ENCODE results near the gene DEK.
"Not testable (repeated sequence)": the region's sequence is repeated elsewhere in the genome, so short reads cannot be mapped to it uniquely, and the experiment has no call there.

DEK gene

GRCh38 chr6:18264219-18264922 is at the start of gene DEK:
Gene DEK, minus strand, starts transcription at chr6:18264530. Its CDS starts 543 bp downstream, at chr6:18263987.
- peak within 1 kb of the TSS; percentile 98 for H3K4me3 ChIP-seq (ENCODE audit: low read length)
- no peak for TF ChIP-seq ZNF274 (IDR thresholded peaks at IDR 0.05; ENCODE audit: low read depth, low read length)

- no peak for TF ChIP-seq ZNF274 (IDR thresholded peaks at IDR 0.05; ENCODE audit: low read depth, low read length)
- H3K4me3 ChIP-seq (ENCODE audit: low read length) = no peak overlapping the region
These were observed 48.0 kb upstream of the DEK start for GRCh38 chr6:18312368-18312767.

- H3K4me3 ChIP-seq (ENCODE audit: low read length) = not testable (repeated sequence)
These were observed 45.7 kb upstream of the DEK start for GRCh38 chr6:18310010-18310409.

GRCh38 chr6:18309046-18309445 is 44.7 kb upstream of the DEK start:
- TF ChIP-seq ZNF274 (IDR thresholded peaks at IDR 0.05; ENCODE audit: low read depth, low read length) = no peak
- H3K4me3 ChIP-seq (ENCODE audit: low read length) = no peak overlapping the region

GRCh38 chr6:18308070-18308735 is 43.9 kb upstream of the DEK start:
- TF ChIP-seq ZNF274 (IDR thresholded peaks at IDR 0.05; ENCODE audit: low read depth, low read length) = no peak
- no peak overlapping the region for H3K4me3 ChIP-seq (ENCODE audit: low read length)

- no peak for TF ChIP-seq ZNF274 (IDR thresholded peaks at IDR 0.05; ENCODE audit: low read depth, low read length)
- no peak overlapping the region for H3K4me3 ChIP-seq (ENCODE audit: low read length)
These were observed 42.6 kb upstream of the DEK start for GRCh38 chr6:18306977-18307376.

GRCh38 chr6:18302561-18303439 is 38.5 kb upstream of the DEK start:
- no peak overlapping the region for H3K4me3 ChIP-seq (ENCODE audit: low read length)
- TF ChIP-seq ZNF274 (IDR thresholded peaks at IDR 0.05; ENCODE audit: low read depth, low read length) = no peak

GRCh38 chr6:18293076-18293904 is 29.0 kb upstream of the DEK start:
- TF ChIP-seq ZNF274 (IDR thresholded peaks at IDR 0.05; ENCODE audit: low read depth, low read length) = no peak
- H3K4me3 ChIP-seq (ENCODE audit: low read length) = no peak overlapping the region

- no peak for TF ChIP-seq ZNF274 (IDR thresholded peaks at IDR 0.05; ENCODE audit: low read depth, low read length)
- H3K4me3 ChIP-seq (ENCODE audit: low read length) = no peak overlapping the region
These were observed 25.0 kb upstream of the DEK start for GRCh38 chr6:18289283-18289682.

GRCh38 chr6:18284261-18284660 is 19.9 kb upstream of the DEK start:
- no peak overlapping the region for H3K4me3 ChIP-seq (ENCODE audit: low read length)
- no peak for TF ChIP-seq ZNF274 (IDR thresholded peaks at IDR 0.05; ENCODE audit: low read depth, low read length)

GRCh38 chr6:18281564-18281963 is 17.2 kb upstream of the DEK start:
- H3K4me3 ChIP-seq (ENCODE audit: low read length) = no peak overlapping the region
- TF ChIP-seq ZNF274 (IDR thresholded peaks at IDR 0.05; ENCODE audit: low read depth, low read length) = no peak

GRCh38 chr6:18280084-18280483 is 15.8 kb upstream of the DEK start:
- TF ChIP-seq ZNF274 (IDR thresholded peaks at IDR 0.05; ENCODE audit: low read depth, low read length) = no peak

GRCh38 chr6:18279422-18279821 is 15.1 kb upstream of the DEK start:
- no peak overlapping the region for H3K4me3 ChIP-seq (ENCODE audit: low read length)
- no peak for TF ChIP-seq ZNF274 (IDR thresholded peaks at IDR 0.05; ENCODE audit: low read depth, low read length)

More at GRCh38 chr6:18280084-18280483, 15.8 kb upstream of the DEK start:
- no peak overlapping the region for H3K4me3 ChIP-seq (ENCODE audit: low read length)
